GM12878 (cell line): Measurements from ENCODE around the gene CBX2. TPM values are rescaled to one million over a fixed set of nuclear protein-coding genes. Genes with fewer than 3 reads are reported as not detected.

ENCODE experiments used
- ATAC-seq: fragments of 200-7000 bp; cut with Tn5 transposase; 3 replicates; pipeline ENCODE4 v1.9.1; 2020; ENCODE audit warnings: mild to moderate bottlenecking, moderate library complexity
- BruUV-seq: library from RNA; stranded (reverse); fragments of 400-500 nt; replicated peaks from 2 replicates; lab custom pipeline; 2021; lab: Mats Ljungman, UMichigan
- CTCF ChIA-PET: fragments of 300-600 bp; sonication (Branson Sonifier 250); formaldehyde crosslinking; extraction: SDS; loops from one replicate; lab custom pipeline; 2021; ENCODE audit warnings: inconsistent platforms; lab: Yijun Ruan, JAX
- POLR2A ChIA-PET: fragments of 350-600 bp; formaldehyde crosslinking; extraction: SDS; loops from one replicate; lab custom pipeline; 2021; ENCODE audit warnings: inconsistent platforms; lab: Charles Lee
- RAD21 ChIA-PET: fragments of 300-600 bp; sonication (Branson Sonifier 250); formaldehyde crosslinking; loops from one replicate; lab custom pipeline; 2023; ENCODE audit warnings: antibody characterized with exemption; ENCODE audit not compliant: unreplicated experiment; lab: Charles Lee
- SMC1A ChIA-PET: fragments of 300-600 bp; sonication (Branson Sonifier 250); formaldehyde crosslinking; loops from one replicate; lab custom pipeline; 2023; ENCODE audit not compliant: unreplicated experiment, uncharacterized antibody; lab: Charles Lee
- DNase-seq: peaks from one replicate; pipeline ENCODE4 v3.0.0-alpha.2; 2011; ENCODE audit warnings: low read depth, low spot score
- FAIRE-seq: peaks from 3 replicates; lab custom pipeline; 2011; peaks lifted over from hg19 to GRCh38; lab: Jason Lieb, UNC
- H2AFZ ChIP-seq: 2 replicates; pipeline ENCODE4 v1.6.0; 2011; ENCODE audit warnings: low read depth, low read length, control low read depth; ENCODE audit not compliant: control insufficient read depth
- H3K27ac ChIP-seq: 2 replicates; pipeline ENCODE4 v1.5.1; 2011; ENCODE audit warnings: control low read depth; ENCODE audit not compliant: control insufficient read depth, insufficient read depth
- H3K27me3 ChIP-seq, 2 experiments: replicated peaks in 1 of 2; 2 replicates each; pipeline versions ENCODE4 v1.6.0 to v1.6.1; 2011; ENCODE audit warnings: low read length in 1 of 2; ENCODE audit not compliant: control insufficient read depth in 2 of 2, insufficient read depth in 2 of 2
- H3K36me3 ChIP-seq, 2 experiments: 2 replicates each; pipeline ENCODE4 v1.5.1; 2011; ENCODE audit warnings: low read length in 1 of 2; ENCODE audit not compliant: control insufficient read depth in 2 of 2, insufficient read depth in 2 of 2
- H3K4me1 ChIP-seq: 2 replicates; pipeline ENCODE4 v1.6.1; 2011; ENCODE audit warnings: mild to moderate bottlenecking, low read length, moderate library complexity, mixed read lengths; ENCODE audit not compliant: control insufficient read depth, insufficient read depth
- H3K4me2 ChIP-seq: 2 replicates; pipeline ENCODE4 v1.6.0; 2011; ENCODE audit warnings: control low read depth; ENCODE audit not compliant: control insufficient read depth, insufficient read depth
- H3K4me3 ChIP-seq: fragments of 200-600 bp; sonication (generic); 2 replicates; pipeline ENCODE4 v1.5.1; 2016
- H3K79me2 ChIP-seq: 2 replicates; pipeline ENCODE4 v1.6.0; 2011; ENCODE audit warnings: low read length; ENCODE audit not compliant: control insufficient read depth, insufficient read depth
- H3K9ac ChIP-seq: 2 replicates; pipeline ENCODE4 v1.8.0; 2011; ENCODE audit warnings: low read length, control low read depth, mixed read lengths; ENCODE audit not compliant: control insufficient read depth, insufficient read depth
- H3K9me3 ChIP-seq: replicated peaks from 3 replicates; pipeline ENCODE4 v1.5.1; 2011; ENCODE audit warnings: mild to moderate bottlenecking, low read length; ENCODE audit not compliant: control insufficient read depth, insufficient read depth
- H4K20me1 ChIP-seq: 2 replicates; pipeline ENCODE4 v1.6.0; 2011; ENCODE audit not compliant: control insufficient read depth, insufficient read depth
- RAD21 ChIP-seq: IDR thresholded peaks from 2 replicates; pipeline ENCODE4 v1.6.1; 2011; ENCODE audit warnings: mild to moderate bottlenecking, low read depth, low read length, moderate library complexity; ENCODE audit not compliant: insufficient read depth
- RBBP5 ChIP-seq: fragments of 200-600 bp; sonication (generic); conservative IDR thresholded peaks from 2 replicates; pipeline ENCODE4 v1.6.1; 2016
- USF2 ChIP-seq: IDR thresholded peaks from 2 replicates; pipeline ENCODE4 v1.6.1; 2011; ENCODE audit warnings: low read depth, low read length, improper control_type of control experiment, borderline replicate concordance
- YY1 ChIP-seq: IDR thresholded peaks from 2 replicates; pipeline ENCODE4 v1.6.1; 2011; ENCODE audit warnings: low read depth, mild to moderate bottlenecking, low read length
- WGBS: methylation state at CpG from one replicate; pipeline ENCODE4 v1.1.6; 2016; ENCODE audit warnings: low lambda C conversion rate; ENCODE audit not compliant: insufficient replicate concordance, insufficient coverage; ENCODE audit errors: missing lambda C conversion rate; 5-methylcytosine and 5-hydroxymethylcytosine counted together
- in situ Hi-C: fragments of 300-500 bp; cut with MboI; formaldehyde crosslinking; loops from 9 replicates; pipeline ENCODE4 v1.14.3; 2018; ENCODE audit warnings: mixed read lengths
- intact Hi-C: fragments of 100-400 bp; cut with micrococcal nuclease; formaldehyde crosslinking; loops from one replicate; pipeline ENCODE4 v1.14.2; 2022; ENCODE audit not compliant: unreplicated experiment
- polyA plus RNA-seq, 11 experiments: library from polyadenylated mRNA; depleted of rRNA in 4 of 11; unstranded in 6 of 11; stranded (reverse) in 5 of 11; fragments of >200 nt; fragmentation: Nextera tagmentation in 4 of 11; fragmentation: Illumina TruSeq in 1 of 11; extraction: Ambion mirVana in 4 of 11; extraction: Trizol in 1 of 11; gene quantifications; 1 replicate in 1 of 11; 2 replicates in 10 of 11; pipeline versions ENCODE4 v1.2.1 to v1.2.3, GENCODE V29; 2011 to 2016; ENCODE audit warnings: inconsistent platforms in 2 of 11, missing spikeins in 2 of 11, low read depth in 1 of 11
- total RNA-seq, 4 experiments: library from RNA; depleted of rRNA in 3 of 4; stranded (reverse); fragments of >200 nt in 3 of 4; fragmentation: Illumina TruSeq in 1 of 4; extraction: Trizol in 1 of 4; gene quantifications; 2 replicates each; pipeline versions ENCODE4 v1.2.1 to v1.2.3, GENCODE V29; 2013 to 2021
- TF ChIP-seq, protein P1 (sequence below): fragments of 450-650 bp; IDR thresholded peaks from 2 replicates; pipeline ENCODE4 v1.6.1; 2017; ENCODE audit warnings: borderline replicate concordance

The CBX2 gene
- total and polyA plus RNA-seq, 10 of the 15 experiments (the other 5 are each of a cell fraction or from before 2014, with no cell fraction given), result 0.35 to 7.5 (median 4.2) TPM

DNA sequence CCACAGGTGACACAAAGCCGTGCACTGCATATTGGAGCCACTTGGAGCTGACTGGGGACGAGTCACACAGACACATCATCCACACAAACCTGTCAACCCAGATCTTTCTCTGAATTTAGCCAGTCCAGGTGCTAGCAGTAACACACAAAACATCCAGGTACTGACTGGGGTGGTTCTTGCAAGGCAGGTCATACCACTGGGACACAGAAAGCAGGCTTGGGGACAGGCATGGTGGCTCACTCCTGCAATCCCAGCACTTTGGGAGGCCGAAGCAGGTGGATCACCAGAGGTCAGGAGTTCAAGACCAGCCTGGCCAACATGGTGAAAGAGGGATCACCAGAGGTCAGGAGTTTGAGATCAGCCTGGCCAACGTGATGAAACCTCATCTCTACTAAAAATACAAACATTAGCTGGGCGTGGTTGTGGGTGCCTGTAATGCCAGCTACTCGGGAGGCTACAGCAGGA lies 32.3 kb upstream of the CBX2 start:
- POLR2A ChIA-PET, result interaction anchor here (0.6 to 1.7 kb wide), 4 partner anchors 13 to 94 kb away, joined by 3 to 9 read pairs (median 4); partner anchors contain the start of gene CBX8
- peak overlapping the region; percentile 49 for H2AFZ ChIP-seq
- H3K27me3 ChIP-seq, result peaks cover under 1 to 4% of the 10 kb centered on the region in 2 experiments; a peak in 2 of 4 replicates
- H3K4me1 ChIP-seq, result peaks cover 13% of the 10 kb centered on the region
- no TSS peak for BruUV-seq
- in situ Hi-C loops, result no loop called here
- DNase-seq (no peak), ATAC-seq (no peak)
- H3K79me2 ChIP-seq, result no peaks in the 10 kb centered on the region
- no peaks in the 10 kb centered on the region for H3K36me3 ChIP-seq
- no peaks in the 10 kb centered on the region for H3K9me3 ChIP-seq
- no peak overlapping the region for H3K4me3 ChIP-seq
- TF ChIP-seq YY1 (no peak), USF2 (no peak), RAD21 (no peak), RBBP5 (no peak)
- TF ChIP-seq, protein P1, sequence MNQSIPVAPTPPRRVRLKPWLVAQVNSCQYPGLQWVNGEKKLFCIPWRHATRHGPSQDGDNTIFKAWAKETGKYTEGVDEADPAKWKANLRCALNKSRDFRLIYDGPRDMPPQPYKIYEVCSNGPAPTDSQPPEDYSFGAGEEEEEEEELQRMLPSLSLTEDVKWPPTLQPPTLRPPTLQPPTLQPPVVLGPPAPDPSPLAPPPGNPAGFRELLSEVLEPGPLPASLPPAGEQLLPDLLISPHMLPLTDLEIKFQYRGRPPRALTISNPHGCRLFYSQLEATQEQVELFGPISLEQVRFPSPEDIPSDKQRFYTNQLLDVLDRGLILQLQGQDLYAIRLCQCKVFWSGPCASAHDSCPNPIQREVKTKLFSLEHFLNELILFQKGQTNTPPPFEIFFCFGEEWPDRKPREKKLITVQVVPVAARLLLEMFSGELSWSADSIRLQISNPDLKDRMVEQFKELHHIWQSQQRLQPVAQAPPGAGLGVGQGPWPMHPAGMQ, result no peak
- TF ChIP-seq, all 136 proteins: peak for 0
- 27% methylated on average over 6 of the region's 6 CpGs for WGBS
- Histone ChIP-seq H3K27ac (no peak overlapping the region), H4K20me1 (no peaks in the 10 kb centered on the region), H3K4me2 (peak overlapping the region; percentile 51), H3K9ac (no peak overlapping the region)
- FAIRE-seq, result no peak
- RAD21 ChIA-PET, result interaction anchor here (0.7 to 1.3 kb wide), 5 partner anchors 13 to 225 kb away, joined by 3 to 10 read pairs (median 4); partner anchors contain the start of genes CBX2 and CBX8
- intact Hi-C loops, result loop anchor here (2.0 to 5.0 kb wide), 2 partner anchors 92 to 229 kb away; partner anchors contain the start of gene CBX4
- SMC1A ChIA-PET, result interaction anchor here (0.7 to 1.6 kb wide), 2 partner anchors 13 to 166 kb away, joined by 3 read pairs; no protein-coding TSS in a partner anchor
- CTCF ChIA-PET, result interaction anchor here (0.6 to 2.7 kb wide), 23 partner anchors 10 to 253 kb away, joined by 3 to 13 read pairs (median 4); no protein-coding TSS in a partner anchor
